CD4-positive, alpha-beta T cell treated with Interferon alpha-2 for 1 hour (primary cell): Measurements from ENCODE around the gene ZFP90.
"Not testable (repeated sequence)": the region's sequence is repeated elsewhere in the genome, so short reads cannot be mapped to it uniquely, and the experiment has no call there.

Experiments used
- DNase-seq, 2 donors: peaks; one replicate each; pipeline ENCODE4 v3.0.0-alpha.2; 2020 to 2022

Gene ZFP90

DNA sequence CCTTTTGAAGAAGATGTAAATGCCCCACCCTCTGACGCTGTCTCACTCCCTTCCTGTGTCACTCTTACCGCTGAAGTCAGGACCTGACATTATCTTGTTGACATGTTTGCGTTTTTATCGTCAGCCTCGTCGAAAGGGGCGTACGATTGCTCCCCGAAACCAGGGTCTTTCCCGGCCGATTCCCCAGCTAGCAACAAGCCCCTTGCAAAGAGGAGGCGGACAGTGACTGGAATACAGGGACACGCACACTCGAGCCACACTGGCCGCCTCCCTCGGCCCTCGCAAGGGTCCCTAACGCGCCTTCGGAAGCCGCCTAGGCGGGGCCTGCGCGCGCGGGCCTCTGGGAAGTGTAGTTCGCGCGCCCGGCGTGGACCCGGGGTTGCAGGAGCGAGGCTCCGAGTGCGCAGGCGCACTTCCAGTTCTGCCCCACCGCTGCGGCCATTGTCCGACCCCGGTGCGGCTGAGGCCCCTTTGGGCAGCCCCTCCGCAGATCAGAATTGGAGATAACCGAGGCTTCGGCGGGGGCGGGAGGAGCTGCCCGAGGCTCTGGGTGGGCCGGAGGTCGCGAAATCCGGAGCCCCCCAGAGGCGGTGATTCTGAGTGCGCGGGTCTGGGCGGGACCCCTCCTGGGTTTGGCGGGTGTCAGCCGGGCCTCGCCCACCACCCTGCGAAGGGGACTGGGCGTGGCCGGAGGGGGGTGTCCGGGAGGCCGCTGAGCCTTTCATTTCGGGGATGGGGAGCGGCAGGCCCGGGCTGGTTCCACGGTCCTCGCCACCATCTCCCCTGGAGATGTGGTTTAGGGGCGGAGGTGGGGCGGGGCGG is at the start of gene ZFP90:
ZFP90 (plus strand) TSS at position 412 of the 822 bp plus-strand sequence. CDS start 502 bp downstream, outside the sequence.
- DNase-seq = peak; percentile 86 to 88

DNA sequence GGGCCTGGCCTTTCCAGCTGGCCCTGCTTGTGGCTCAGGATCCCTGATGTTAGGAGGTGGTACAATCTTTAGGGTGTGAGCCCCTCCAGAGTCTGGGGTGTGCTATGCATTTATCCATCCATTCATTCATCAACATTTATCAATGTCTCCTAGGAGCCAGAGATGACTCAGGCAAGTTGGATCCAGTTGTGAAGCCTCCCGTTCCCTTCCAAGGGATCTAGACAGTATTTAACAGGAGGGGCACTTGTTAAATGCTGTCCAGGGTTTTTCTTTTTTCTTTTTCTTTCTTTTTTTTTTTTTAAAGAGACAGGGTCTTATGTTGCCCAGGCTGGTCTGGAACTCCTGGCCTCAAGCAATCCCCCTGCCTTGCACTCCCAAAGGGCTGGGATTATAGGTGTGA is 48.7 kb upstream of the ZFP90 start:
- no peak for DNase-seq

DNA sequence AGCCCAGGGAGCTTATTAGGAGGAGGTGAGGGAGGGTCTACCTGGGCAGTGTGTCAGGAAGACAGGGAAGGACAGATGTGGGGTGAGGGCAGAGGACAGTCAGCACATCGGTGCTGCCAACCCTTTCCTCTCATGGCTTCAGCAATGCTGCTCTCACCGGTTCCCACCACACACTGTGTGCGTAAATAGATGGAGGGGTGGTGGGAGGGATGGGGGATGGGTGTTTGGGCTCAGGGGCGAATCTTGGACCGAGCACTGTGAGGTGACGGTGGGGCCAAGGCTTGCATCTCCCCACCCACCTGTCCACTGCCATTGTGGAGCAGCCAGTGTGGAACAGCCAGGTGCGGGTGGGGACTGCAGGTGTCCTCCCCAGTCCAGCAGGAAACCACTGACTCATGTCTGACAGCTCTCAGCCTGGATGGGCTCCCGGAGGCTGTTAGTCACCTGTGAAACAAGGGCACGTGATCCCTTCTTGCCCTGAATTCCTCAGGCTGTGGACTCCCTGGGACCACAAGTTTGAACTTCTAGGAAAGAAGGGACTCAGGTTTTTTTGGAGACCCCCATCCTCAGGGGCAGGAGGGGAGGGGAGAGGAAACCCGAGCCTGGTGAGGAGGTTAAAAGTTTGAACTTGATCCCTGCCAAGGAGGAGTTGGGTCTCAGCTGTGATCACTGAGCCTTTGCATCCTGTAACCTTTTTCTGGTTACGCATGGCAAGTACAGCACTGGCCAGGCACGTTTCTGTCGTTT is 48.1 kb upstream of the ZFP90 start:
- DNase-seq = no peak

GRCh38 chr16:68491576-68491950 is 47.5 kb upstream of the ZFP90 start:
- no peak for DNase-seq

- DNase-seq = no peak
These were observed 46.9 kb upstream of the ZFP90 start for GRCh38 chr16:68492151-68492542.

- DNase-seq = no peak
These were observed 46.3 kb upstream of the ZFP90 start for GRCh38 chr16:68492543-68493411.

DNA sequence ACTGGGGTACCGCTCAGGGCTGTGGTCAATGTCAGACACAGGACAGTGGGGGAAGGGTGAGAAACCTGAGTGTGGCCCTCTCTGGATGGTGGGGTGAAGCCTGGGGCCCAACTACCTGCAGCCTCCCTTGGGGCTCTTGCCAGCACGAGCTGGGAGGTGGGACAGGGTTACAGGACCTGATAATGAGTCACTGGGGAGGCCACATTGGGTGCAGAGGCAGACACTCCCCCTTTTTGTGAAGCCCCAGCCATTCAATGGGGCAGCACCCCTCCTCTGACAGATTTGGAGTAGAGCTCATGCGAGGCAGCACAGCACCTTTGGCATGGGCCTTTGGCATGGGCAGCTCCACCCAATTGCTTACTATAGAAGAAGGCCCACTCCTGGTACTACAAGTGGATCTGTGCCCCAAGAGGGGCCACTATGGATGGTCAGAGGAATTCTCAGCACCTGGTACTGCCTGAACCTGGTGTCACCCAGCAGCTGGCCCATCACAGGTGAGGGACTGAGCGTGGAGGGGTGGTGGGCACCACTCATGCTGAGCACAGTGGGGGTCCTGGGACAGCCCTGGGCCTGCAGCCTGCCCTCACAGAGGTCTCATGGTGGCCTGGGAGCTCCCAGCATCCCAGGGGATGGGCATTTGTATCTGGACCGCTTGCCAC is 45.5 kb upstream of the ZFP90 start:
- no peak for DNase-seq

DNA sequence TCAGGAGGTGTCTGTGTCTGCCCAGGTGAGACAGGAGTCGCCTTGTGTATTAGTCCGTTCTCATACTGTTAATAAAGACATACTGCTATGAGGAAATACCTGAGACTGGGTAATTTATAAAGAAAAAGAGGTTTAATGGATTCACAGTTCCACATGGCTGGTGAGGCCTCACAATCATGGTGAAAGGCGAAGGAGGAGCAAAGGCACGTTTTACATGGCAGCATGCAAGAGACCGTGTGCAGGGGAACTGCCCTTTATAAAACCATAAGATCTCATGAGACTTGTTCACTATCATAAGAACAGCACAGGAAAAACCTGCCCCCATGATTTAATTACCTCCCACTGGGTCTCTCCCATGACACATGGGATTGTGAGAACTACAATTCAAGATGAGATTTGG is 44.8 kb upstream of the ZFP90 start:
- DNase-seq = not testable (repeated sequence)

GRCh38 chr16:68496689-68497088 is 42.4 kb upstream of the ZFP90 start:
- DNase-seq = no peak

DNA sequence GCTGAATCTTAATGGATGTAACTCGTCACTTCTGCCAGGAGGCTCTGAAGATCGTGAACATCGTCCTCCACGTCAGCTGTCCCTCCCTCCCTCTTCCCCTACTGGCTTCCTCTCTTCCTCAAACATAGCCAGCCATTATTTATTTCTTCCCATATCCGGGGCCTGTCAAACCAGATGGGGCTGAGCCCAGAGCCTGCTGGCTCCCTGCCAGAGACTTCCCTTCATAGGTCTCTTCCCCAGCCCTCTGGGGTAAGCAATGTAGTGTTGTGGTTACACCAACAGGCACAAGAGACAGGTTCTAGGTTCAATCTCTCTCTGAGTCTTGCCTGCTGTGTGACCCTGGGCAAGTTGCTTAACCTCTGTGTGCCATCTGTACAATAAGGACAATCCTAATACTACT is 40.1 kb upstream of the ZFP90 start:
- no peak for DNase-seq

DNA sequence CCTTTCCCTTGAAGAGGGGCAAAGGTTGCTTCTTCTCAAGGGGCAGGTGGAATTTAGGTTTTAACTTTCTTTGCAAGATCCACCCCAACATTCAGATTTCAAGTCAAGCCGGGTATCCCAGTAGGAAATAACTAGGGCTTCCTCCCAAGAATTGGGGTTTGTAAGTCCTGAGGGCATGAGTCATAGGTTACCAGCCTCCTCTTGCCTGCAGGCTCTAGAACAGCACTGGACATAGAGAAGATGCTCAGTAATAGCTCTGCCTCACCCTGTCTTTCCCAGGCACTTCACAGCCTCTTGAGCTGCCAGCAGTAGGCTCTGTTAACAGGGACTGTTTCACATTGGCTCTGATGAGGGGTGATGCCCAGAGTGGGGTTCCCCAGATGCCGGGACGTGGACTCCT is 35.8 kb upstream of the ZFP90 start:
- no peak for DNase-seq

GRCh38 chr16:68504066-68504465 is 35.0 kb upstream of the ZFP90 start:
- no peak for DNase-seq

DNA sequence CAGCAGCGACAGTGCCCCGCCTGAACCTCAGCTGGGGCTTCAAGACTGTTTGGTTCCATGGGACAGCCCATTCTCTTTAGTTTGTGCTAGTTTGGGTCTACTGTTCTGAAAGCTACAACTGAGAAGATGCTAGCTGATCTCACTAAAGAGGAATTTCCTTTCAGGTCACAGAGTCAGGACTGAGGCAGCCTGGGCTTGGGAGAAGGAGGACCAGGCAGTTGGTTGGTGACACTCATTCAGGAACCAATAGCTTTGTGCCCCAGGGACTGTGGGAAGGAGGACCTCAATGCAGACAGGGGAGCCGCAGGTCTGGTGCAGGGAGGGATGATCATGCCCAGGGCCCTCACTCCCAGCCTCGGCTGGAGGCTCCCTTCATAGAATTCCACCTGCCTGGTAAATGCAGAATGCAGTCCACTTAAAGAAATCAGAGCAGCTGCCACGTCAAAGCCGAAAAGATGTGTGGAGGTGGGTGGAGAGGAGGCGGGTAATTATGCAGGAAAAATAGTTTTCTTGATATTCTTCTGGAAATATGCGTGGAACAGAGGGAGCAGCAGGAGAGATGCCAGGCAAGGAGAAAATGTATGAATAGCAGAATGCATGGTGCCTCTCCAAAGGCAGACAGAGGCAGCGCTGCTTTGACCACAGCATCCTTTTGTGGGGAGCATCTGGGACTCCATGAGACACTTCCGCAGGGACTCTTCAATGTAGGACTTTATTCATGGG is 32.6 kb upstream of the ZFP90 start:
- DNase-seq = no peak

DNA sequence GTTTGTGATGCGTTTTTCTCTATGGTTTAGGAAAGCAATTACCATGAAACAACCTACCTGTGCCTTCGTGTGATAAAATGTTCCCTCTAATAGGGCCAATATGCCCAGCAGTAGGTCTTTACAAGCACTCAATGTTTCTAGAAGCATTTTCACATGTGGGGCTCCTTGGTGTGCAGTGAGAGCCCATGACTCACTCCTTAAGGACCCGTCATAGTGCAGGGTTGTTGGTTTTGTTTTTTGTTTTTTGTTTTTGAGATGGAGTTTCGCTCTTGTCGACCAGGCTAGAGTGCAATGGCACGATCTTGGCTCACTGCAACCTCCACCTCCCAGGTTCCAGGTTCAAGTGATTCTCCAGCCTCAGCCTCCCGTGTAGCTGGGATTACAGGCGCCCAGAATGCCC is 31.1 kb upstream of the ZFP90 start:
- DNase-seq = no peak

DNA sequence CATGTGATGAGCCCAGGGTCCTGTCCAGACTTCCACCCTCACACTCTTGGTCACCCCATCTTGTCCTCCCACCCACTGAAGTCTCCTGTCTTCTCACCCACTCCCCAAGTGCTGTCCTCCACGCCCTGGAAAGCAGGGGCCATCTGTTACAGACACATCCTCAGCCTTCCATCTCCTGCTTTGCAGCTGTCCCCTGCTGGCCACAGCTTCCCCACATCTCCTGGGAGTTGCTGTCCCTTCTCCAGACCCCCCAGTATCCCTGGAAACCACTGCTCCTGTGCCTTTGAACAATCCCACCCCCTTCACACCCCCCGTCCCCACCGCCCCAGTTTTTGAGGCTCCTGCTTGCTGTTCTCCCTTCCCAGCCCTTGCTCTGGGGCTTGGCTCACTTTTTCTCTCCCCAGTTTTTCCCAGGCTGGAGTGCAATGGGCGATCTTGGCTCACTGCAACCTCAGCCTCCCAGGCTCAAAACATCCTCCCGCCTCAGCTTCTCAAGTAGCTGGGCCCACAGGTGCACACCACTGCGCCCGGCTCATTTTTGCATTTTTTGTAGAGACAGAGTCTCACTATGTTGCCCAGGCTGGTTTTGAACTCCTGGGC is 30.4 kb upstream of the ZFP90 start:
- no peak for DNase-seq

DNA sequence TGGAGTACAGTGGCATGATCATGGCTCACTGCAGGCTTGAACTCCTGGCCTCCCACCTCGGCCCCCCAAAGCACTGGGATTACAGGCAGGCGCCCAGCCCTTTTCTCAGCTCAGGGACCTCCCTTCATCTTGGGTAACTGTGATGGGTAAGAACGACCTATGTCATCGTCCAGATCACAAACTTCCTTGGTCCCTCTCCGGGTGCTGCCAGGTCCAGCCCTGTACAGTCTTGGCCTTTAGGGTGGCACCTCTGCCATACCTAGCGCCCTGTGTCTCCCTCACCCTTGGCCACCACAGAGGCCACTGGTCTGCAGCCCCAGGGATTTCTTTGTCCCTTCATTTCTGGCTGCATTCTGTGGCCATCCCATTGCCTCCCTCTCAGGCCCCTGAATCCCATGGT is 29.7 kb upstream of the ZFP90 start:
- no peak for DNase-seq

GRCh38 chr16:68510775-68511174 is 28.3 kb upstream of the ZFP90 start:
- DNase-seq = no peak

GRCh38 chr16:68512183-68512582 is 26.9 kb upstream of the ZFP90 start:
- no peak for DNase-seq

DNA sequence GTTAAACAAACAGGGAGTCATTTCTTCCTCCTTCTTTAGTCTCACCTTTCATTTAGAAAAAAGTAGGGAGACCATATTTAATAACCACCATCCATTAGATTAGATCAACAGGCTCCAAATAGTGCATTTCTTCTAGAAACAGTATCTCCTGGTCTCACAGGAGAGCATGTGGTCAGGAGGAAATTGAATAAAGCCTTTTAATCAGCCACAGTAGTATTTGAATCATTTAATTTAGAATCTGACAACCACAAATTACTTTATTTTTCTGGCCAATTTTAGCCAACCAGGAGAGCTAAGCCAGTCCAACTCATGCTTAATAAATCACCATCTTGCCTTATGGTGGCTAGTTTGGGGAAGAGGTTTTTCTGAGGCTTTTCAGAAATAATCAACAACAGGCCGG is 26.3 kb upstream of the ZFP90 start:
- DNase-seq = no peak

DNA sequence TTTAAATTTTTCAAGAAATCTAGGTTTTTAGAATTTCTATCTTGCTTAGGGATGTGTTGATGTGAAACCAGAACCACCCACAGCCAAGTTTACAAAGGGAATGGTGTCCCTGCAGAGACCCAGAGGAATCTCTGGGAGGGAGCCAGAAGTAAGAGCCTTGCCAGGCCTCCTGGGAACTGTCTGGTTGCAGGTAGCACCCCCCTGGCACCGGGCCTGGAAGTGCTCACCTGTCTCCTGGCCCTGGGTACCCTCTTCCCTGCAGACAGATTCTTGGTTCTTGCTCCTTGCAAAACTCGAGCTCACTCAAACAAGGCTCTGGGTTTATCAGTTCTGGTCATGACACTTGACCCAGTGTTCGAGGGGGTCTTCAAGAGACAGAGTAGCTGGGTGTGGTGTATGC is 24.6 kb upstream of the ZFP90 start:
- DNase-seq = no peak

GRCh38 chr16:68517606-68518166 is 21.4 kb upstream of the ZFP90 start:
- no peak for DNase-seq
